Suppressor macrophage treated with lipopolysaccharide for 1 hour (primary cell): Measurements from ENCODE around the gene NR1D1.

ENCODE experiments used
- DNase-seq, 3 donors: peaks; one replicate each; pipeline ENCODE4 v3.0.0-alpha.2; 2020 to 2022

Gene NR1D1

DNA sequence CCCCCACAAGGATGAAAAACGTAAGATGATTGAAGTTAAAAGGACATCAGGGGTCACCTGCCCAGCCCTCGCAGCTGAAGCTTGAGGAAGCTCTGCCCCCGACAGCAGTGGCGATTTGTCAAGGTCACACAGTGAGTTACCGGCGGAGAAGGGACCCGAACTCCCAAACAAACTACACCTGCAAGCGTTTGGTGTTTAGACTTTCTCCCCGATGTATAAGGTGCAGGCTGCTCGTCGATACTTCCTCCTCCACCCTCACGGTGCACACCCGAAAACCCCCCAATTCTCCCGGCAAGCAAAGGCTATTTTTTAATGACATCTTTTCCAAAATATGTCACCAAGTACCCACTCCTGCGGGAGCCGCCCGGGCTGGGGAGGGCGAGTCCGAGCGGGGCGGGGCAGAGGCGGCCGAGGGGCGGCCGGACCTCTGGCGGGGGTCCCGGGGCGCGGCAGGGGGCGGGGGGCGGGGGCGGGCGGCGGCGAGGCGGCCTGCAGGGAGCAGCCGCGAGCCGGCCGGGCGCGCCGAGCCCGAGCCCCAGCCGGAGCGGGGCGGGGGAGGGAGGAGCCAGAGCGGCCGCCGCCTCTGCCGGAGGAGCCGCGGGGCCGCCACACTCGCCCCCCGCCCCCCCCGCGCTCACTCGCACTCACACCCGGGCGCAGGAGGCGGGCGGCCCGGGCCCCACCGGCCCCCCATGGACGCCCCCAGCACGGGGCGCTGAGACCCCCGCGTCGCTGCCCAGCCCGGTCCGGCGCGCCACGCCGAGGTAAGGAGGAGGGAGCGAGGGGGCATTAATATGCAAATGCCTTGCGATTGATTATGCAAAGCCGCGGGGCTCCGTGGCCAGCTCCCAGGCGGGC is 37.8 kb downstream of the NR1D1 start, which contains the start of gene THRA:
Gene THRA, plus strand, starts transcription at position 637 of the 858 bp plus-strand sequence. CDS start 11,524 bp downstream, outside the sequence.
- DNase-seq: peak; percentile 58 to 92 (median 83)

DNA sequence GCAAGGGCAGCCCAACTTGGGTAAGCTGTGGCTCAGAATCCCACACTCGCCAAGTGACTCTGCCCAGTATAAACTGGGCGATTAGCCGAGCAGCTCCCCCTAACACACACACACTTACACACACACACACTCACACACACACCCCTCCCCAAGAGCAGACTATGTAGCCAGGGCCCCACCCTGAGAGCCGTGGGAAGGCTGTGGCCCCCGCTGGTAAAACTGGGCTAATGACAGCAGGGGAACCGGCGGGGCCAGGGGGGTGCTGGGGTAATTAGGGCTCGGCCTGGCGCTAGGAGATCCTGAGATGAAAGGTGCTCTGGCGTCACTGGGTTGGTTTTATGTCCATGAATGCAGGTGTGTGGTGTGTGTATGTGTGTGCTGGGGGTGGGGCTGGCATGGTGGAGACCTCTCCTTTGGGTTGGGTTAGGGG is 38.8 kb downstream of the NR1D1 start:
- DNase-seq: no peak

DNA sequence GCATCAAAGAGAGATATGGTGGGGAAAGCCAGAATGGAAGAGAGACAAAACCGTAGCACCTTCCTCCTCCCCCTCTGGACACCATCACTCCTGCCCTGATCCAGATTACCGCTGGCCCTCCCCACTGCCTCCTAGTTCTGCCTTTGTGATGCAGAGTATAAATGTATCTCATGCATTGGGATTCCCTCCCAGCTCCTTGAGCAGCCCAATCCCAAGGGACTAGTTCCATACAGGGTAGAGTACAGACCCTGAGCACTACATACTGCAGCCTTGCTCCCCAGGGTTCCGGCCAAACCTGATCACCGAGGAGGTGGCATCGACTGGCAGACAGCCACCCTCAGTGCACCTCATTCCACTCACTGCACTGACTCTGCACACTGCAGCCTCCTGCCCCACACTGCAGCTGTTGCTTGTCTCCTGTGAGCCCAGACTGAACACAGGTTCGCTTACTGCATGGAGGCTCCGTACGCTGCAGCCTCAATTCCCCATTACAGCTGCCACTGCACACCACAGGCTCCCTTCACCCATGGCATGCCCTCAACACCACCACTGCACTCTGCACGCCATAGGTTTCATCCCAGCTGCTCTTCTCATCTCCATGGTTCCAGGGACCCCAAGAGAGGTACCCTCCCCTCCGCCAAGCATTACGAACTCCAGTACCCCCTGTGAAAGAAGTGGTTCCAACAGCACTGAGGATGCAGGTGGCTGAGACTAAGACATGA is 39.3 kb downstream of the NR1D1 start:
- no peak for DNase-seq

DNA sequence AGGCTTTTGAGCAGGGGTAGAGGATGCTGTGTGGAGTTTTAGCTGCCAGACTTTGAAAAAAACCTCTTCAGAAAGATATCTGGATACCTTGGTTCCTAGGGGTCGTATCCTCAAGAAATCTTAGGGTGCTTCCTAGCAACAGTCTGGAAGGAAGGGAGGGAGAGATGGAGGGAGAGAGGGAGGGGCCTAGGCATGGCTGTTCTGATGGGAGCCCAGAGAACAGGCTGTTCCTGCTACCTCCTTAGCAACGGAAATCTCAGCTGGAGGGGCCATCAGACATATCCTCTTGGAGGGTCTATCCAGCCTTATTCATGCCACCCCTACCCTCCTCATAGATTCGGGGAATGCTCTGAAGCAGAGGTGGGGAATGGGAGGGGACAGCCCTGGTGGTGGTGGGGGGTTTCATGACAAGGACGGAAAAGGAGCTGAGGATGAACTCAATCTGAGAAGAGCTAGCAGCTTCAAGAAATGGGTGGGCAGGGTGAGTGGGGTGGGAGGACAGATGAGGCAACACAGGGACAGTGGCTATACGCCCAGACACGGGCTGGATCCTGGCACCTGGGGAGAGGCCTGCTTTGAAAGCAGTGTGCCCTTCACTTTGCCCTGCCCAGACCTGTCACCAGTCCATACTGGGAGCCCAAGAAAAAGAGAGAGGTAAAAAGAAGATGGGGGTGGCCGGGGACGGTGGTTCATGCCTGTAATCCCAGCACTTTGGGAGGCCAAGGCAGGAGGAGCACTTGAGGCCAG is 40.5 kb downstream of the NR1D1 start:
- no peak for DNase-seq

DNA sequence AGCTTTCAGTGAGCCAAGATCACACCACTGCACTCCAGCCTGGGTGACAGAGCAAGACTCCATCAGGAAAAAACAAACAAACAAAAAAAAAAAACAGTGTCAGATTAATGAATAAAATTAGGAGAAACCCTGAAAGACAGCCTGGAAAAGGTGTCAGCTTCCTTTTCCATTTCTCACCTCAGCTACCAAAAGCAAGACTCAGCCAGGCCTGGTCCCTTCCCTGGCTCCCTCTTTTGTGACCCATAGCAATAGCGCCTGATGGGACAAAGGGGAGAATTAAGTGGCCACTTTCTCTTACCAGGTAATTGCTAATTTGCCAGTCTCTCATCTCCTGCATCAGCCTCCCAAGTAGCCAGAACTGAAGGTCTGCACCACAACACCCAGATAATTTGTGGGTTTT is 41.5 kb downstream of the NR1D1 start:
- no peak for DNase-seq

DNA sequence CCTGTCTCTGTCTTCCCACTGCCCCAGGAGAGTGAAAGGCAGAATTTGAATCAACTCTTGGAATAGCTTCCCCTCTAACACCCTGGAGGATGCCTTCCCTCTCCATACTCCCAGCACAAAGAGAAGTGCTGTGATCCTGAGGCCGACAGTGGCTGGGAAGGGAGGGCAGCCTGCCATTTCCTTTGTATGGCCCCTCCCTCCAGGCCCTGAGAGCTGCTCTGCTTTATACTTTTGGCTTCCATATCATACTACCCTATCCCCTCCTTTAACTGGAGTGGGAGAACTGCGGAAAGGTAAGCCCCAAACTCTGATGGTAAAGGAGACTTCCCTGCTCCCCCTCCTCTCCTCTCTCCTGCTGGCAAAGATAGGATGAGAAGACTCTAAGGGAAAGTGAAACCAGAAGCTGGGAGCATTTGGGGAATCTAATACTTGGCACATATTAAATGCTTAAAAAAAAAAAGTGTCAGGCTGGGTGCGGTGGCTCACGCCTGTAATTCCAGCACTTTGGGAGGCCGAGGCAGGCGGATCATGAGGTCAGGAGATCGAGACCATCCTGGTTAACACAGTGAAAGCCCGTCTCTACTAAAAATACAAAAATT is 42.1 kb downstream of the NR1D1 start:
- DNase-seq: no peak

DNA sequence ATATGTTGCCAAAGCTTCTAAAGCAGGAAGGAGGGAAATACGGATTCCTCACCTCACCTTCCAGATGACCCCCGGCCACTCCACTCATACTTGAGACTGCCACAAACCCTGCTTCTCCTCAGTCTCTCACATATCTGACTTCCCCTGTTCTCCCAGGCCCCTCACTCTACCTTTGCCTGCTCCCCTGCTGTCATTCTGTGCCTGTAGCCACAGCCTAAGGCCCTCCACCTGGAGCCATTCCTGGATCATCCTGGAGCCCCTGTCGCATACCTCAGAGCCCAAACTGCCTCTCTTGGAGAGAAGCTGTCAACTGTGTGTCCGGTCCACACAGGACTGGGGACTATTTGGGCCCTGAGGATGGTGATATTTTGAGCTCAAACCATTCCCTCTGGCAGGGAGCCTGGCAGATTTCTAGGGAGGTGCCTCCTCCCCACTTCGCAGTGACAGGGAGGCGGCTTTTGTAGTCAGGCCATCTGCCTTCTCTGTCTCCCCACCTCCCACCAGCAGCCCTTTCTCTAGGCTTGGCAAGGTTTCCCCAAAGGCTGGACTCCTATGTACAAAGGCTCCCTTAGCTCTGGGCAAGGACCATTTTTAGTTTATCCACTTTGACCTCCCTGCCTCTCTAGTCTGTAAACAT is 43.9 kb downstream of the NR1D1 start:
- DNase-seq: no peak
